Measurements from ENCODE around the gene OR51A4. TPM values are rescaled to one million over a fixed set of nuclear protein-coding genes. Genes with fewer than 3 reads are reported as not detected.

The OR51A4 gene
- total and polyA plus RNA-seq, 7 donors: not detected

DNA sequence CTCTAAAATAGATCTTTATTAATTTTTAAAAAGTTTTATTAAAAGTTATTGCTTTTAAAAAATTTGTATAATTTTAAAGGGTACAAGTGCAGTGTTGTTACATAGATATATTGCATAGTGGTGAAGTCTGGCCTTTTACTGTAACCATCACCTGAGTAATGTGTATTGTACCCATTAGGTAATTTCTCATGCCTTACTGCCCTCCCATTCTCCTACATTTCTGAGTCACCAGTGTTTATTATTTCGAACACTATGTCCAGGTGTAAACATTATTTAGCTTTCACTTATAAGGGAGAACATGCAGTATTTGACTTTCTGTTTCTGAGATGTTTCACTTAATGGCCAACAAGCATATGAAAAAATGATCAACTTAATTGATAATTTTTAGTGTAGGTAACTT, 25.6 kb downstream of the OR51A4 start:
- 70 to 78% methylated on average over 1 of the region's 1 CpG for WGBS, 2 donors
- H3K4me3 ChIP-seq: no peak overlapping the region
- DNase-seq: no peak
- no peaks in the 10 kb centered on the region for H3K9me3 ChIP-seq
- no peaks in the 10 kb centered on the region for H3K36me3 ChIP-seq
- intact Hi-C loops (cut with DNase I): no loop called here
- H3K27ac ChIP-seq: no peak overlapping the region
- TF ChIP-seq EP300 (IDR thresholded peaks at IDR 0.05) (no peak), POLR2A (IDR thresholded peaks at IDR 0.05) (no peak), POLR2AphosphoS5 (IDR thresholded peaks at IDR 0.05) (no peak)
- TF ChIP-seq, protein P1, sequence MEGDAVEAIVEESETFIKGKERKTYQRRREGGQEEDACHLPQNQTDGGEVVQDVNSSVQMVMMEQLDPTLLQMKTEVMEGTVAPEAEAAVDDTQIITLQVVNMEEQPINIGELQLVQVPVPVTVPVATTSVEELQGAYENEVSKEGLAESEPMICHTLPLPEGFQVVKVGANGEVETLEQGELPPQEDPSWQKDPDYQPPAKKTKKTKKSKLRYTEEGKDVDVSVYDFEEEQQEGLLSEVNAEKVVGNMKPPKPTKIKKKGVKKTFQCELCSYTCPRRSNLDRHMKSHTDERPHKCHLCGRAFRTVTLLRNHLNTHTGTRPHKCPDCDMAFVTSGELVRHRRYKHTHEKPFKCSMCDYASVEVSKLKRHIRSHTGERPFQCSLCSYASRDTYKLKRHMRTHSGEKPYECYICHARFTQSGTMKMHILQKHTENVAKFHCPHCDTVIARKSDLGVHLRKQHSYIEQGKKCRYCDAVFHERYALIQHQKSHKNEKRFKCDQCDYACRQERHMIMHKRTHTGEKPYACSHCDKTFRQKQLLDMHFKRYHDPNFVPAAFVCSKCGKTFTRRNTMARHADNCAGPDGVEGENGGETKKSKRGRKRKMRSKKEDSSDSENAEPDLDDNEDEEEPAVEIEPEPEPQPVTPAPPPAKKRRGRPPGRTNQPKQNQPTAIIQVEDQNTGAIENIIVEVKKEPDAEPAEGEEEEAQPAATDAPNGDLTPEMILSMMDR (IDR thresholded peaks at IDR 0.05): no peak
- H3K27me3 ChIP-seq: no peaks in the 10 kb centered on the region
- no peaks in the 10 kb centered on the region for H3K4me1 ChIP-seq

DNA sequence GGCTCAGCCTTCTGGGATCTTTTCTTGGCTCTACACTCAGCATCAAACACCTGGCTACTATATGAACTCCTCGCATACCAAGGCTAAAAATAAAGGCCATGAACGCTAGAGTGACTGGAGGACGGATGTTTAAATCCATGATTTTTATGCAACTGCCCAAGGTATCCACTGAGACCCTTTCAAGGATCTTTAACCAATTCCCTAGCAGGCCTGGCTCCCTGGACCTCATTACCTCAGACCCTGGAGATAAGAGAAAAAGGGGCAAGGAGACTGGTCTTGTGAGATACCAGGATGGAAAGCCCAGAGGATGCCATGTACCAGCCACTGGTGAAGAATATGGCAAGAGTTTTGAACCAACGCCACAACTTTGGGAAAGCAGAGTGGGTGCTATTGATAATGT, 28.2 kb downstream of the OR51A4 start, which contains the start of gene OR51G2:
Gene OR51G2, minus strand, starts transcription at position 101 of the 400 bp plus-strand sequence. CDS start 3,687 bp downstream, outside the sequence.
- no peak within 1 kb of the TSS for H3K27ac ChIP-seq
- TF ChIP-seq POLR2AphosphoS5 (IDR thresholded peaks at IDR 0.05) (no peak), POLR2A (IDR thresholded peaks at IDR 0.05) (no peak), EP300 (IDR thresholded peaks at IDR 0.05) (no peak)
- TF ChIP-seq, protein P1 (IDR thresholded peaks at IDR 0.05): no peak
- H3K27me3 ChIP-seq: no peaks in the 10 kb centered on the region
- 77 to 93% methylated on average over 4 of the region's 4 CpGs for WGBS, 2 donors
- intact Hi-C loops (cut with DNase I): no loop called here
- no peak within 1 kb of the TSS for H3K4me3 ChIP-seq
- H3K4me1 ChIP-seq: no peaks in the 10 kb centered on the region
- DNase-seq: no peak
- H3K36me3 ChIP-seq: no peaks in the 10 kb centered on the region
- H3K9me3 ChIP-seq: no peaks in the 10 kb centered on the region

DNA sequence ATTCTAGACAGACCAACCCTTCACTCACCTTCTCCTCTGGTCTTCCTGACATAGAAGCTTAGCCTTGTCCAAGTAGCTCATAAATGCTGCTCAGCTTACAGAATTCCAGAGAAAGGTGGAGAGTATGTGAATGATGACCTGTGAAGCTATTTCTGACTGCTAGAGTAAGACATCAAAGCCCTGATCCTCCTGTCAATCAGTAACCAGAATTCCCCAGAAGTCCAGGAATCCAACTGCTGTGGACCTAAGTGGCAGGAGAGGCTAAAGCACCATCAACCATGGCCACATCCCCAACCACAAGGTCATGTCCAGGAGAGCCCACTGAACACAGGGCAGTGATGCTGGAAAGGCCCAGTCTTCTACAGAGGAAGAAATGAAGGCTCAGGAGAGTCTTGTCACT, 30.8 kb downstream of the OR51A4 start:
- Histone ChIP-seq H3K27ac (no peak overlapping the region), H3K4me1 (no peaks in the 10 kb centered on the region), H3K4me3 (no peak overlapping the region), H3K9me3 (no peaks in the 10 kb centered on the region), H3K27me3 (no peaks in the 10 kb centered on the region), H3K36me3 (no peaks in the 10 kb centered on the region)
- no peak for DNase-seq
- intact Hi-C loops (cut with DNase I): no loop called here
- no peak for TF ChIP-seq POLR2A (IDR thresholded peaks at IDR 0.05)
- TF ChIP-seq EP300 (IDR thresholded peaks at IDR 0.05): no peak
- TF ChIP-seq, protein P1 (IDR thresholded peaks at IDR 0.05): no peak
- TF ChIP-seq POLR2AphosphoS5 (IDR thresholded peaks at IDR 0.05): no peak

DNA sequence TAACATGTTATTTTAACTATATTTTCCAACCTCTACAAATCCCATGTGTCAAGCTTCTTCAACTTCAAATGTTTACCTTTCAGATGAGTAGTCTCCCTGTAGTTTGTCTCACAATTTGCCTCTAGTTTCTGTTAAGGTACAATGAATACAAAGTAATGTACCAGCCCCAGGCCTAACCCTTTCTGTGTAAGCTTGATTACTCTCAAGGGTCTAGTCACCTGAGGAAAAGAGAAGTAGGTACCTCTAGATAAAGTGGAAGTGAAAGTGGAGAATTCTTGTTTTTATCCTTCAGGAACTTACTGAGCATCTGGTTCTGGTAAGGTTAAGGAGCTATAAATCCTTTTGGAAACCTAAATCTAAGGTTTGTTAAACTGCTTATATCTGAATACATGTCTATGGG, 43.9 kb downstream of the OR51A4 start, which contains the start of gene OR51A7:
Gene OR51A7, plus strand, starts transcription at position 300 of the 400 bp plus-strand sequence. CDS start 3,587 bp downstream, outside the sequence.
- no peak for DNase-seq
- Histone ChIP-seq H3K36me3 (no peaks in the 10 kb centered on the region), H3K9me3 (no peaks in the 10 kb centered on the region), H3K4me1 (no peaks in the 10 kb centered on the region), H3K27ac (no peak within 1 kb of the TSS), H3K4me3 (no peak within 1 kb of the TSS), H3K27me3 (no peaks in the 10 kb centered on the region)
- intact Hi-C loops (cut with DNase I): no loop called here
- TF ChIP-seq EP300 (IDR thresholded peaks at IDR 0.05) (no peak), POLR2A (IDR thresholded peaks at IDR 0.05) (no peak), POLR2AphosphoS5 (IDR thresholded peaks at IDR 0.05) (no peak)
- TF ChIP-seq, protein P1 (IDR thresholded peaks at IDR 0.05): no peak

Other genes with a start within 250 kb of the OR51A4 start
- gene OR51E2, start 249.8 kb downstream of the OR51A4 start, total RNA-seq: 10 to 100 TPM in 2 of 4 donors, 1 to 10 TPM in 2; 1.3 to 24.8 (median 7.1) TPM
- under 1 TPM in 1 of 3 donors, not detected in 2; 0.63 TPM for gene OR51E2, start 249.8 kb downstream of the OR51A4 start, polyA plus RNA-seq
- gene MMP26, start 242.8 kb downstream of the OR51A4 start, total RNA-seq: not detected
- gene MMP26, start 242.8 kb downstream of the OR51A4 start, polyA plus RNA-seq: not detected
- not detected for gene OR51F1, start 177.7 kb downstream of the OR51A4 start, total RNA-seq
- gene OR51F1, start 177.7 kb downstream of the OR51A4 start, polyA plus RNA-seq: not detected
- not detected for gene OR52R1, start 143.2 kb downstream of the OR51A4 start, total RNA-seq
- not detected for gene OR52R1, start 143.2 kb downstream of the OR51A4 start, polyA plus RNA-seq
- gene OR51F2, start 126.3 kb downstream of the OR51A4 start, total RNA-seq: not detected
- gene OR51F2, start 126.3 kb downstream of the OR51A4 start, polyA plus RNA-seq: not detected
- gene OR51S1, start 98.4 kb downstream of the OR51A4 start, total RNA-seq: not detected
- gene OR51S1, start 98.4 kb downstream of the OR51A4 start, polyA plus RNA-seq: not detected
- gene OR51T1, start 65.7 kb downstream of the OR51A4 start, total RNA-seq: not detected
- not detected for gene OR51T1, start 65.7 kb downstream of the OR51A4 start, polyA plus RNA-seq
- not detected for gene OR51A7, start 43.8 kb downstream of the OR51A4 start, total RNA-seq
- not detected for gene OR51A7, start 43.8 kb downstream of the OR51A4 start, polyA plus RNA-seq
- gene OR51G2, start 28.3 kb downstream of the OR51A4 start, total RNA-seq: not detected
- not detected for gene OR51G2, start 28.3 kb downstream of the OR51A4 start, polyA plus RNA-seq
- not detected for gene OR51G1, start 23.3 kb downstream of the OR51A4 start, total RNA-seq
- gene OR51G1, start 23.3 kb downstream of the OR51A4 start, polyA plus RNA-seq: not detected
- gene OR51A2, start 8.1 kb upstream of the OR51A4 start, total RNA-seq: not detected
- not detected for gene OR51A2, start 8.1 kb upstream of the OR51A4 start, polyA plus RNA-seq
- gene OR51L1, start 47.2 kb upstream of the OR51A4 start, total RNA-seq: not detected
- not detected for gene OR51L1, start 47.2 kb upstream of the OR51A4 start, polyA plus RNA-seq
- gene OR52J3, start 98.9 kb upstream of the OR51A4 start, total RNA-seq: not detected
- not detected for gene OR52J3, start 98.9 kb upstream of the OR51A4 start, polyA plus RNA-seq
- not detected for gene OR52E2, start 112.0 kb upstream of the OR51A4 start, total RNA-seq
- gene OR52E2, start 112.0 kb upstream of the OR51A4 start, polyA plus RNA-seq: not detected
- gene OR52E1, start 122.0 kb upstream of the OR51A4 start, total RNA-seq: not detected
- not detected for gene OR52E1, start 122.0 kb upstream of the OR51A4 start, polyA plus RNA-seq
- gene OR52A5, start 190.8 kb upstream of the OR51A4 start, total RNA-seq: not detected
- not detected for gene OR52A5, start 190.8 kb upstream of the OR51A4 start, polyA plus RNA-seq
- gene OR52A1, start 207.2 kb upstream of the OR51A4 start, total RNA-seq: not detected
- gene OR52A1, start 207.2 kb upstream of the OR51A4 start, polyA plus RNA-seq: not detected